Rectal smooth muscle tissue (tissue), 1 donor: Measurements from ENCODE around the gene TPRX1.
"Not testable (repeated sequence)": the region's sequence is repeated elsewhere in the genome, so short reads cannot be mapped to it uniquely, and the experiment has no call there.

Source experiments
- H3K27ac ChIP-seq: one replicate; pipeline ENCODE4 v1.7.0; 2013; ENCODE audit warnings: low read depth, low read length, inconsistent platforms
- H3K27me3 ChIP-seq: one replicate; pipeline ENCODE4 v1.7.0; 2013; ENCODE audit warnings: low read length; ENCODE audit not compliant: control insufficient read depth, insufficient read depth
- H3K36me3 ChIP-seq: one replicate; pipeline ENCODE4 v1.7.0; 2013; ENCODE audit warnings: low read length; ENCODE audit not compliant: control insufficient read depth, insufficient read depth
- H3K4me1 ChIP-seq: one replicate; pipeline ENCODE4 v1.7.0; 2013; ENCODE audit warnings: low read length; ENCODE audit not compliant: control insufficient read depth, insufficient read depth
- H3K4me3 ChIP-seq: one replicate; pipeline ENCODE4 v1.7.0; 2013; ENCODE audit warnings: low read length
- H3K9ac ChIP-seq: one replicate; pipeline ENCODE4 v1.7.0; 2013; ENCODE audit warnings: low read length

Gene TPRX1, protein sequence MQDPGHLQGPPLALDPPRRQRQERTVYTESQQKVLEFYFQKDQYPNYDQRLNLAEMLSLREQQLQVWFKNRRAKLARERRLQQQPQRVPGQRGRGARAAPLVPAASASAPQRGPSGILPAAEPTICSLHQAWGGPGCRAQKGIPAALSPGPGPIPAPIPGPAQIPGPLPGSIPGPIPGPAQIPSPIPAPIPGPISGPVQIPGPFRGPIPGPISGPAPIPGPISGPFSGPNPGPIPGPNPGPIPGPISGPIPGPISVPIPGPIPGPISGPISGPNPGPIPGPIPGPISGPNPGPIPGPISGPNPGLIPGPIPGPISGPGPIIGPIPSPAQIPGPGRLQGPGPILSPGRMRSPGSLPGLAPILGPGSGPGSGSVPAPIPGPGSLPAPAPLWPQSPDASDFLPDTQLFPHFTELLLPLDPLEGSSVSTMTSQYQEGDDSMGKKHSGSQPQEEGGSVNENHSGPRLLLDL

DNA sequence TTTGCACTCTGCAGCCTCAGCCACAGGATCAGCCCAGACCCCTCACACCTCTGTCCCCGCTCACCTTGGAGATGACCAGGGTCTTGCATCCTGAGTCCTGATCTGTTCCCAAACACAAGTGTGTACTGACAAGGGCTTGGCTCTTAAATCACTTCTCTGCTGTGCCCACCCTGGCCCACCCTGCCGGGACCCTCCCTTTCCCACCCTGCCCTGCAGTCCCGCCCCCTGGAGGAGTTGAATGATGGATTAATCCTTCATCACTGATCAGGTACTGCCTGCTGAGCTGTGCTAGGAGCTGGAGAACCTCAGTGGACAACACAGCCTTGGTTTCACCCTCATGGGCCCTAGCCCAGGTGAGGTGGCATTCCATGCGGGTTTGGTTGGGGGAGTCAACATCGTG, at the start of gene TPRX1:
TPRX1 (minus strand) TSS at position 101 of the 400 bp plus-strand sequence; CDS start at position 89, 12 bp downstream.
- H3K4me3 ChIP-seq, H3K27ac ChIP-seq, H3K9ac ChIP-seq, H3K27me3 ChIP-seq, H3K4me1 ChIP-seq, H3K36me3 ChIP-seq: not testable (repeated sequence)

DNA sequence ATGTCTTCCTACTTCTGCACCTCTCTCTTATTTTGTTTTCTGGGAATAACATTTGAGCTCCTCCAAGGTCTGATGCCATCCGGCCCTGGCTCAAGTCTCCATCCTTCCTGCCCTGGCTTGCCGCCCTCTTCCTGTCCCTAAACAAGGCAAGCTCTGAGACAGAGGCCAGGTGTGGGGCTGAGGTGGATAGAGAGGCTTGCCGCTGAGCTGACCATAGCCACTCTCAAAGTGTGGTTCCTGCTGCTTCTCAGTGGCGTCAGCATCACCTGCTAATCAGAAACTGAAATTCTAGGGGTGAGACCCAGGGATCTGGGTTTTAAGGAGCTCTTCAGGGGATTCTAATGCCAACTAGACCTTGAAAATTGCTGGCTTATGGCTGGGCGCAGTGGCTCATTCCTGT, 48.7 kb upstream of the TPRX1 start:
- no peaks in the 10 kb centered on the region for H3K4me1 ChIP-seq
- H3K9ac ChIP-seq: no peak overlapping the region
- no peaks in the 10 kb centered on the region for H3K36me3 ChIP-seq
- H3K27me3 ChIP-seq: peaks cover 14% of the 10 kb centered on the region
- H3K27ac ChIP-seq: no peak overlapping the region
- H3K4me3 ChIP-seq: no peak overlapping the region

DNA sequence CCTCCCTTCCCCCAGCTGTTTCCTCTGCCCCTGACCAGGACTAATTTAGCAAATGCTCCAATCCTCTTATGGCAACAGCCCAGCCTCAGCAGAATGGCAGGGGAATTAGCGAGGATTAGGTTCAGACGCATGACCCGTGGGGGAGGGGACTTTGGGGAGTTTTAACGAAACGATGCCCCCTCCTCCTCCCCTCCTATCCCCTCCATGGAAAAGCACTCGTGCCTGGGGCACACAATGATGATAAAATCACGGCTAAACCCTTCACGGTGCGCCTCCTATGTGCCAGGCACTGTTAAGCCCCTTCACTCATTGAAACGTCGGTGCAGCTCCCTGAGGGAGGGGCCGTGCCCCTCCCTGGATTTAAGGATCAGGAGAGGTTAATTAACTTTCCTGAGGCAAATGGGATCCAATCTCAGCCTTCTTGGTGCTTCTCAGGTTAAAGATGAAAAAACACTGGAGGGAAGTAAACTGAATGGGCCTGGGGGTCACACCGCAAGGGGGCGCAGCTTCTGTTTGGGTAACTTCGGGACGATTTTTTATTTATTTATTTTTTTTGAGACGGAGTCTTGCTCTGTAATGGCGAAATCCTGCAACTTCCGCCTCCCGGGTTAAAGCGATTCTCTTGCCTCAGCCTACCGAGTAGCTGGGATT, 44.6 kb upstream of the TPRX1 start:
- no peak overlapping the region for H3K9ac ChIP-seq
- H3K4me3 ChIP-seq: no peak overlapping the region
- H3K27ac ChIP-seq: no peak overlapping the region
- no peaks in the 10 kb centered on the region for H3K4me1 ChIP-seq
- no peaks in the 10 kb centered on the region for H3K36me3 ChIP-seq
- peaks cover 13% of the 10 kb centered on the region for H3K27me3 ChIP-seq

DNA sequence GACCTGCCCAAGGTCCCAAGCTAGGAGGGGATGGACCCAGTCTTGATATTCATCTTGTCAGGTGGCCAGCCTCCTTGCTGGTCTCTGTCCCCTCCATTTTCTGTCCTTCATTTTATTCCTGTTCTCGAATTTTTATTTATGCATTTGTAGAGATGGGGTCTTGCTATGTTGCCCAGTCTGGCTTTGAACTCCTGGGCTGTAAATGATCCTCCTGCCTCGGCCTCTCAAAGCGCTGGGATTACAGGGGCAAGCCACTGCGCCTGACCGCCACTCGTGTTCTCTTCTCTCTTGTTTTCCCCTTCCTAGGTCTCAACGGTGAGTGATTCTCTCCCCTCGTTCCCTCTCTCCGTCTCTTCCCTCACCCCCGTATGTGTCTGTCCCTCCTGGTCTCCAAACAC, 44.1 kb upstream of the TPRX1 start:
- no peaks in the 10 kb centered on the region for H3K4me1 ChIP-seq
- H3K9ac ChIP-seq: no peak overlapping the region
- H3K36me3 ChIP-seq: no peaks in the 10 kb centered on the region
- peaks cover 9% of the 10 kb centered on the region for H3K27me3 ChIP-seq
- H3K4me3 ChIP-seq: no peak overlapping the region
- no peak overlapping the region for H3K27ac ChIP-seq

DNA sequence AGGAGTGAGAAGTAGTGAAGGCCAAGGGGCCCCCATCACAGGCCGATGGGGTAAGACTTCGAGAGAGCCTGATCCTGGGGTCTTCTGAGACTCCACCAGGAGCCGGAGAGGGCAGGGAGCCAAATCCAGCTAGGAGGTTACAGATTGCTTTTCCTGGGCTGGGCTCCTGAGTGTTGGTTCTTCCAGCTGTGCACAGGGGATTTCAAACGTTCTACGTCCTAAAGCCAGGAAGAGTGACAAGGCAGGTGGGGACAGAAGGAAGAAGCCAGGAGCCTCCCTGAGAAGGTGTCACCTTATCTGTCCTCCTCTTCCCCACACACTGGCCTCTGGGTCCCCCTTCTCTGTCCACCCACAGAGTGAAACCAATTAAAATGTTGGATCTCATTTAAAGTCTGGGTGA, 38.6 kb upstream of the TPRX1 start:
- no peaks in the 10 kb centered on the region for H3K4me1 ChIP-seq
- peaks cover 3% of the 10 kb centered on the region for H3K27me3 ChIP-seq
- no peak overlapping the region for H3K4me3 ChIP-seq
- no peaks in the 10 kb centered on the region for H3K36me3 ChIP-seq
- H3K9ac ChIP-seq: no peak overlapping the region
- no peak overlapping the region for H3K27ac ChIP-seq

DNA sequence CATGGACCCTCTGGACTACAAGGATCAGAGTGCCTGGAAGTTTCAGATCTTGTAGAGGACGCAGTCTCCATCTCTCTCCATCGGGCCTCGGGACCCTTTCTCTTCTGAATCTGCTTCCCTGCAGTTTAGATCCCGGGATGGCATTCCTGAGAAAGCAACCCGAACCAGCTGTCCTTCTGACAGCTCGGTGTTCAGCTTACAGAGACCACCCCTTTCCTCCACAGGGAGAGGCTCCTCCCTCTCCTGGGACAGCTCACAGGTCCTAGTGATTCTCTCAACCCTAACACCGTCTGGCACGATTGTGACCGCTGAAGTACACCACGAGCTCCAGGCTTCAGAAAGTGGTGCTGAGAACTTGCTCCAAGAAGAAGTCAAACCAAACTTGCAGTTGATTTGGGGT, 35.6 kb upstream of the TPRX1 start:
- no peak overlapping the region for H3K4me3 ChIP-seq

DNA sequence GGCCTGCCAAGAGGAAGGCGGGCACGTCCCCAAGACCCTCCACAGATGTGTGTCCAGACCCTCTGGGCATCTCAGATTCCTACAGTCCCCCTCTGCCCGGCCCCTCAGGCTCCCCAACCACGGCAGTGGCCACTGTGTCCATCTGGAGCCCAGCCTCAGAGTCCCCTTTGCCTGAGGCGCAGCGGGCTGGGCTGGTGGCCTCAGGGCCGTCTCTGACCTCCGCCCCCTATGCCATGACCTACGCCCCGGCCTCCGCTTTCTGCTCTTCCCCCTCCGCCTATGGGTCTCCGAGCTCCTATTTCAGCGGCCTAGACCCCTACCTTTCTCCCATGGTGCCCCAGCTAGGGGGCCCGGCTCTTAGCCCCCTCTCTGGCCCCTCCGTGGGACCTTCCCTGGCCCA, 35.1 kb upstream of the TPRX1 start:
- H3K27me3 ChIP-seq: peaks cover 3% of the 10 kb centered on the region
- H3K9ac ChIP-seq: no peak overlapping the region
- no peaks in the 10 kb centered on the region for H3K36me3 ChIP-seq
- H3K27ac ChIP-seq: no peak overlapping the region
- H3K4me3 ChIP-seq: no peak overlapping the region
- no peaks in the 10 kb centered on the region for H3K4me1 ChIP-seq

More for the DNA sequence above, 35.6 kb upstream of the TPRX1 start:
- Histone ChIP-seq H3K27ac (no peak overlapping the region), H3K27me3 (peaks cover 3% of the 10 kb centered on the region), H3K9ac (no peak overlapping the region), H3K36me3 (no peaks in the 10 kb centered on the region), H3K4me1 (no peaks in the 10 kb centered on the region)

DNA sequence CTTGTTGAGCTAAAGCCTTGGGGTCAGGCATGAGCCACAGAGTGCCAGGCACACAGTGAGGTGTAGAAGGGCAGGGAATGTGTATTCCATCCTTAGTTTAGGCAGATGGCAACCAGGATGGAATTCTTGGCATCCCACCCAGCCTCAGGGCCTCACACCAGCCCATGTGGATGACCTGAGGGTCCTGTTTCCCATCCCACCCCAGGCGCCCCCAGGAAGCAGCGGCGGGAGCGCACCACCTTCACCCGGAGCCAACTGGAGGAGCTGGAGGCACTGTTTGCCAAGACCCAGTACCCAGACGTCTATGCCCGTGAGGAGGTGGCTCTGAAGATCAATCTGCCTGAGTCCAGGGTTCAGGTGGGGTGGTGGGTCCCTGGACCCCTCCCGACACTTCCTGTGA, 31.7 kb upstream of the TPRX1 start:
- Histone ChIP-seq H3K36me3 (no peaks in the 10 kb centered on the region), H3K27me3 (no peaks in the 10 kb centered on the region), H3K4me3 (no peak overlapping the region), H3K27ac (no peak overlapping the region), H3K9ac (no peak overlapping the region), H3K4me1 (no peaks in the 10 kb centered on the region)

DNA sequence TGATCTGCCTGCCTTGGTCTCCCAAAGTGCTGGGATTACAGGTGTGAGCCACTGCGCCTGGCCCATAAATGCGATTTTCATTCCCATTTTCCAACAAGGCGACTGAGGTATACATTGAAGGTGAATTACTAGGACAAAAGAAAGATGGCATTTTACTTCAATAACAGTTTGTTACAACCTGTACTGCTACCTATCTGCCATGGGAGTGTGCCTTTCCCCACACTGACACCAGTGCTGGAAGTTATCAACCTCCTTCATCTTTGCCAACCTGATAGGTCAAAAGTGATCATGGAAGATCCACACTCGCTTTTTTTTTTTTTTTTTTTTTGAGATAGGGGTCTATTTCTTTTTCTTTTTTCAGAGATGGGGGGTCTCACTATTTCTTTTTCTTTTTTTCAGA, 28.4 kb upstream of the TPRX1 start:
- Histone ChIP-seq H3K27me3 (no peaks in the 10 kb centered on the region), H3K9ac (no peak overlapping the region), H3K4me1 (no peaks in the 10 kb centered on the region), H3K36me3 (no peaks in the 10 kb centered on the region), H3K27ac (no peak overlapping the region), H3K4me3 (no peak overlapping the region)

DNA sequence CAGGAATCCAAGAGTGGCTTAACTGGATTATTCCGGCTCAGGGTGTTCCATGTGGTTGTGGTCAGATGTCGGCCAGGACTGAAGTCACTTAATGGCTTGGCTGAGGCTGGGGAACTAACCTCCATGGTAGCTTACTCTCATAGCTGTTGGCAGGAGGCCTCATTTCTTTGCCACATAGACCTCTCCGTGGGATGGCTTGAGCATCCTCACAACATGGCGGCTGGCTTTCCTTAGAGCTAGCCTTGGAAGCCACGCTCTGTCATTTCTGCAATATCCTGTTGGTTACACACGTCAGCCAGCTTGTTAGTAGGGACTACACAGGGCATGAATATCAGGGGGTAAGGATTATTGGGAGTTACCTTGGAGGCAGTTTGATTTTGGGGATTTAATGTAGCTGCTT, 22.4 kb upstream of the TPRX1 start:
- H3K9ac ChIP-seq: no peak overlapping the region
- H3K27ac ChIP-seq: no peak overlapping the region
- H3K27me3 ChIP-seq: no peaks in the 10 kb centered on the region
- H3K4me3 ChIP-seq: no peak overlapping the region
- H3K4me1 ChIP-seq: no peaks in the 10 kb centered on the region
- no peaks in the 10 kb centered on the region for H3K36me3 ChIP-seq

DNA sequence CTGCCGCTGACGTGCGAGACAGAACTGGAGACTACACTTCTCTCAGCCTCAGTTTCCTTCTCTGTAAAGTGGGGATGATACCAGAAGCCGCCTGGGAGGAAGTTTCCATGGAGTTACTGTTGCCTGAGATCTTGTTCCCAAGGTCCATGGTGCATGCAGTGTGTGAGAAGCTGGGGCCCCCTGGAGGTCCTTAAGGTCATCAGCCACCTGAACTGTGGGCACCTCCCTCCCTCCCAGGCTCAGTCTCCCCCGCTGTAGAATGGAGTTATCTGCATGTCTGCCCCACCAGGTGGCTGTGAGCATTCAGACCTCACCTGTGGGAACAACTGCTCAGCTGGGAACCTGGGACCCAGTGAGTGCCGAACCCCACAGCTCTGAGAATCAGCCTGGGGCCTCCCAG, 20.0 kb upstream of the TPRX1 start:
- Histone ChIP-seq H3K27ac (no peak overlapping the region), H3K9ac (no peak overlapping the region), H3K4me1 (no peaks in the 10 kb centered on the region), H3K4me3 (no peak overlapping the region), H3K27me3 (peaks cover 2% of the 10 kb centered on the region), H3K36me3 (no peaks in the 10 kb centered on the region)

DNA sequence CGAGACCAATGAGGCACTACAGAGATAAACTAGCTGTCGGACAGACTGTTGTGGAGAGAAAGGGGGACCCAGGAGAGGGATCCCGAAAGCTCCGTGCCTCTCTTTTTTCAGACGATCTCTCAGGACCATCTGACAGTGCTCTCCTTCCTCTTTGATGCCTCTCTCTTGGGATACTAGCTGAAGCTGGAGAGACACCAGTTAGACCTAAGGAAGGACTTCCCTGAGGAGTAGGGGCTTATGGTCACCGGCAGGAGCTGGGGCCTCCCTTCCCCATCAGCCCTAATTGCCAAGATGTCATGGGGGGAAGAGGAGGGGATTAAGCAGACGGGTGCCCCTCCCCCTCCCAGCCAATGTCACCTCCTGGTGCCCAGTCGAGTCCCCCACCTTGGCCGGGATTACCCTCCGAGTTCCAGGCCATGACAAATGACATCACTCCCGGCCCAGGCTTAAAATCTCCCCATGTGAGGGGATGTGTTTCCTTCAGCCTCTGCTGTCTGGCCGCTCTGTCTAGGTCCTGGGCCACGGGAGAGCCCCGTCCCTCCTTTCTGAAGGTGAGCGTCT, 17.2 kb upstream of the TPRX1 start, which contains the start of gene CRX:
CRX (plus strand) TSS at position 478 of the 561 bp plus-strand sequence. CDS start 12,507 bp downstream, outside the sequence.
- H3K27me3 ChIP-seq: peaks cover 2% of the 10 kb centered on the region
- H3K4me1 ChIP-seq: no peaks in the 10 kb centered on the region
- no peak within 1 kb of the TSS for H3K9ac ChIP-seq
- H3K27ac ChIP-seq: no peak within 1 kb of the TSS
- no peak within 1 kb of the TSS for H3K4me3 ChIP-seq
- H3K36me3 ChIP-seq: no peaks in the 10 kb centered on the region
